ENCODE data around the gene EMX1.

DNA sequence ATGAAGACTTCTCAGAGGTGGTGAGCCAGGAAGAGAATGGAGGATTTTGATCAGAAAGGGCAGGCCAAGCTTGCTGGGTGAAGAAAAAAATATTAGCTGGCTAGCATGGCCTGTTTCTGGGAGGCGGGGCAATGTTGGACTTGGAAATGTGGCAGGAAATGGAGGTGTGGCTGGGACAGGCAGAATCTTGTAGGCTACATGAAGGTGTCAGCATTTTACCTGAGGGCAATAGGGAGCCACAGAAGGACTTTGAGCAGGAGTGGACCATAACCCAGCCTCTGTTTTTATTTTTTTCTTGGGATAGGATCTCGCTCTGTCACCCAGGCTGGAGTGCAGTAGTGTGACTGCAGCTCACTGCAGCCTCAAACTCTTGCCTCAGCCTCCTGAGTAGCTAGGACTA lies 31.7 kb downstream of the EMX1 start:
- TF ChIP-seq, protein P1, sequence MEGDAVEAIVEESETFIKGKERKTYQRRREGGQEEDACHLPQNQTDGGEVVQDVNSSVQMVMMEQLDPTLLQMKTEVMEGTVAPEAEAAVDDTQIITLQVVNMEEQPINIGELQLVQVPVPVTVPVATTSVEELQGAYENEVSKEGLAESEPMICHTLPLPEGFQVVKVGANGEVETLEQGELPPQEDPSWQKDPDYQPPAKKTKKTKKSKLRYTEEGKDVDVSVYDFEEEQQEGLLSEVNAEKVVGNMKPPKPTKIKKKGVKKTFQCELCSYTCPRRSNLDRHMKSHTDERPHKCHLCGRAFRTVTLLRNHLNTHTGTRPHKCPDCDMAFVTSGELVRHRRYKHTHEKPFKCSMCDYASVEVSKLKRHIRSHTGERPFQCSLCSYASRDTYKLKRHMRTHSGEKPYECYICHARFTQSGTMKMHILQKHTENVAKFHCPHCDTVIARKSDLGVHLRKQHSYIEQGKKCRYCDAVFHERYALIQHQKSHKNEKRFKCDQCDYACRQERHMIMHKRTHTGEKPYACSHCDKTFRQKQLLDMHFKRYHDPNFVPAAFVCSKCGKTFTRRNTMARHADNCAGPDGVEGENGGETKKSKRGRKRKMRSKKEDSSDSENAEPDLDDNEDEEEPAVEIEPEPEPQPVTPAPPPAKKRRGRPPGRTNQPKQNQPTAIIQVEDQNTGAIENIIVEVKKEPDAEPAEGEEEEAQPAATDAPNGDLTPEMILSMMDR (conservative IDR thresholded peaks at IDR 0.05 in 1 of 2, IDR thresholded peaks at IDR 0.05 in 1 of 2; ENCODE audit: low read depth in 1 of 2, low read length in 2 of 2), result no peak
- TF ChIP-seq EZH2 (IDR thresholded peaks at IDR 0.05; ENCODE audit: low read length, missing control alignments), result no peak
